ENCODE measurements around the gene CRADD. TPM values are rescaled to one million over a fixed set of nuclear protein-coding genes. Genes with fewer than 3 reads are reported as not detected.
"Not testable (repeated sequence)": the region's sequence is repeated elsewhere in the genome, so short reads cannot be mapped to it uniquely, and the experiment has no call there.

CRADD gene
- total RNA-seq, 4 donors from 2014 or later, result 23.5 to 35.3 (median 26.1) TPM

GRCh38 chr12:93883436-93884154 lies 206.4 kb downstream of the CRADD start:
- no peaks in the 10 kb centered on the region for H3K36me3 ChIP-seq
- peak; percentile 26 for DNase-seq (ENCODE audit: extremely low spot score)
- H3K4me1 ChIP-seq, result peaks cover 0 to 14% (median 0%) of the 10 kb centered on the region in 4 donors
- intact Hi-C loops (cut with DNase I), result no loop called here
- H3K27me3 ChIP-seq, result no peaks in the 10 kb centered on the region
- no peaks in the 10 kb centered on the region for H3K9me3 ChIP-seq
- no peak overlapping the region for H3K27ac ChIP-seq (replicated peaks in 1 of 4)
- no peak overlapping the region for H3K4me3 ChIP-seq
- 78% methylated on average over 2 of the region's 2 CpGs for WGBS
- TF ChIP-seq EP300 (IDR thresholded peaks at IDR 0.05) (no peak), CTCF (IDR thresholded peaks at IDR 0.05) (no peak), POLR2AphosphoS5 (IDR thresholded peaks at IDR 0.05) (no peak), POLR2A (IDR thresholded peaks at IDR 0.05; ENCODE audit: low read depth) (no peak)

GRCh38 chr12:93884794-93885460 lies 207.8 kb downstream of the CRADD start:
- intact Hi-C loops (cut with DNase I), result no loop called here
- WGBS, result 78% methylated on average over 5 of the region's 5 CpGs
- peaks cover 0 to 8% (median 0%) of the 10 kb centered on the region in 4 donors for H3K4me1 ChIP-seq
- H3K27ac ChIP-seq (replicated peaks in 1 of 4), result no peak overlapping the region
- no peaks in the 10 kb centered on the region for H3K36me3 ChIP-seq
- TF ChIP-seq POLR2AphosphoS5 (IDR thresholded peaks at IDR 0.05), result no peak
- no peak for TF ChIP-seq POLR2A (IDR thresholded peaks at IDR 0.05; ENCODE audit: low read depth)
- TF ChIP-seq CTCF (IDR thresholded peaks at IDR 0.05), result no peak
- DNase-seq (ENCODE audit: extremely low spot score), result peak; percentile 62
- no peak overlapping the region for H3K4me3 ChIP-seq
- H3K27me3 ChIP-seq, result no peaks in the 10 kb centered on the region
- H3K9me3 ChIP-seq, result no peaks in the 10 kb centered on the region

- DNase-seq (ENCODE audit: extremely low spot score); H3K36me3 ChIP-seq; H3K27me3 ChIP-seq; H3K4me3 ChIP-seq; H3K4me1 ChIP-seq; H3K9me3 ChIP-seq; intact Hi-C loops (cut with DNase I); H3K27ac ChIP-seq (replicated peaks in 1 of 4): not testable (repeated sequence)
- WGBS, result 98% methylated on average over 7 of the region's 7 CpGs
Observed at GRCh38 chr12:93885973-93886532, 208.9 kb downstream of the CRADD start.

GRCh38 chr12:93886533-93887511 lies 209.6 kb downstream of the CRADD start:
- peak; percentile 39 for DNase-seq (ENCODE audit: extremely low spot score)
- WGBS, result 90% methylated on average over 18 of the region's 18 CpGs
- Histone ChIP-seq H3K36me3 (no peaks in the 10 kb centered on the region), H3K9me3 (no peaks in the 10 kb centered on the region), H3K27me3 (no peaks in the 10 kb centered on the region), H3K27ac (replicated peaks in 1 of 4) (no peak overlapping the region), H3K4me3 (no peak overlapping the region), H3K4me1 (no peaks in the 10 kb centered on the region)
- intact Hi-C loops (cut with DNase I), result no loop called here
- TF ChIP-seq POLR2AphosphoS5 (IDR thresholded peaks at IDR 0.05), result no peak
- no peak for TF ChIP-seq POLR2A (IDR thresholded peaks at IDR 0.05; ENCODE audit: low read depth)
- TF ChIP-seq EP300 (IDR thresholded peaks at IDR 0.05), result no peak
- no peak for TF ChIP-seq CTCF (IDR thresholded peaks at IDR 0.05)
